Stimulated activated CD8-positive, alpha-beta memory T cell treated with anti-CD3 and anti-CD28 coated beads, Interleukin-7, amount 100 ng/mL, for 48 hours (primary cell): Measurements from ENCODE around the gene NDST1.

Source experiments
- DNase-seq, 2 donors: peaks; one replicate each; pipeline ENCODE4 v3.0.0-alpha.2; 2020; ENCODE audit warnings: low read depth in 1 of 2; ENCODE audit errors: extremely low read depth in 1 of 2

The NDST1 gene

GRCh38 chr5:150583541-150584225 lies 75.8 kb downstream of the NDST1 start:
- no peak for DNase-seq

DNA sequence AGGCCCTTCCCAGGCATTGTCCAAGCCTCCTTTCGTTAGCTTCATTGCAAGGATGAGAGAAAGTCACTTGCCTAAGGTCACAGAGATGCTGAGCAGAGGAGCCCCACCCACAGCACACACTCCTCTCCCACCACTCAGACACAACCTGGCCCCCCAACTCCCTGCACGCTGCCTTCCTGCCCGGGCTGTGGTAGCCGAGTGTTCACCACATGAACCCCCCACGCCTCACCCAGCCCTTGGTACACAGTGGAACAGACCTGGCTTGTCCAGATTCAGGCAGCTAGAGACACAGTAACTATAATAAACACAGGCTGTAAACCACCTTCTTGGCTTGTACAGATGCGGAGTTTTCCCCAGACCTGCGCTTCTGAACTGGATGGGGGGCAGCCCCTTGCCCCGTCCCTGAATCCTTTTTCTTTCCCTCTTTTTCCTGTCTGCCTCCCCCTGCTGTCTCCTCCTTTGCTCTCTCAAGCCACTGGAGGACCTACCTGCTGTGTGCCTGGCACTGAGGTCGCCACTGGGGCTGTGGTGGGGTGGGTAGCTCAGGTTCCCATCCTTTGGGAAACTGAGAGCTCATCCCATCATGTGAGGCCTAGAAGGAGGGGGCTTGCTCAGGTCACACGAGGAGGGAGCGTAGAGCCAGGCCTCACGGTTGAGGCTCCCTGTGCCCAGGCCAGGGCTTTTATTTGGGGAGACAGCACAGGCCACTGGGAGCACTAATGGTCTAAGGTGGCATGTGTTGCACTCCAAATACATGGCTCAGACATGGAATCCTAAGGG lies 76.8 kb downstream of the NDST1 start:
- DNase-seq = no peak

DNA sequence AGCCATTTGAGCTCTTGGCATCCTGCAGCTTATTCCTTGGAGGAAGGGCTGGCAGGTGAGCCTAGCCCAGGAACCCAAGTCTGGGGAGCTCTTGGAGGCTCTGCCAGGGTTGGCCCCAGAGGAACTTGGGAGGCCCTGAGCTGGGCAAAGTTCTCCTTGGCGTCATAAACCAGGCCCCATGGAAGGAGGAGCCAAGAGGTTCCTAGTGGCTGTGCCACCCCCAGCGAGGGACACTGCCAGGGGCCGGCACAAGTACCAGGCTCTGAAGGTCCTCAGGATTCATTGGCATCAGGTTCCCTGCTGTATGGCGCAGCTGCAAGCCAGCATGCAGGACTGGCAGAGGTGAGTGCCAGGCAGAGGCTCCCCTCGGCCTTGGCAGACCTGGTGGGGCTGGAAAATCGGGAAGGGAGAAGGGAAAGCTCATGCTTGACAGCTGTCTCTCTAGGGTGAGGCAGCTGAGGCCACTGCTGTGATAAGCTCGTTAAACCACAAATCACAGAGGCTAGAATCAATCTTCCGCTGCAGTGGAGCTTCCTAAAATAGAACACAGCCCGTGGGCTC lies 77.9 kb downstream of the NDST1 start:
- DNase-seq = no peak

- DNase-seq = no peak
Measured at GRCh38 chr5:150587016-150587415, 79.1 kb downstream of the NDST1 start.

DNA sequence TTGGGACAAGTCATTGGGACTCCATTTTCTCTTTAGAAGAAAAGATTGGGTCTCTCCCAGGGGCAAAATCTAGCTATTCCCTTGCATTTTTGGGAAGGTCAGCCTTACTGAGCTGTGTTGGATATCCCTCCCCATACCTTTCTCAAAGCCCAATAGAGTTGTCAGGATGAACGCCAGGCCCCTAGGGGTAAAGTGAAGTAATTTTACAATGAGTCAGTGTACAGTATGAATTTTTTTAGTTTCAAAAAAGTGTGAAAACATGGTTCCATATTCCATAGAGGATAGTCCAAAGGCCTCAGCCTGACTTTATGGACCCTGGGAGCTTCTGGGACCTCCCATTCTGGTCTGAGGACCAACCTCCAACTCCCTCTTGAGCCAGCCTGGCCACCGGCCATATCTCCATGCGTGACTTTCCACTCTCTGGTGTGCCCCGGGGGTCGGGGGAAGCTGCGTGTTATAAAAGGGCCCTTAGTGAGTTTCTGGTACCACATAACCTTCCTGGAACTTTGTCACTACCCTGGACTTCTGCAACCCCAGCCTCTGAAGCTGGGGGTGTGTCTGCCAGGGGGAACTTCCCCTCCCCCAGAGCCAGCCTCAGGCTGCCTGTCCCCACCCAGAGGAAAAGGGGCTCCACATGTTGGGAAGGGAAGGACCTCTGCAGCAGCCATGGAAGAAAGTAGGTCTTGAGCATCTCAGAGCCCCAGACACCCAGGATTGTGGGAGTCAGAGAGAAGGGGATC lies 80.1 kb downstream of the NDST1 start:
- no peak for DNase-seq

DNA sequence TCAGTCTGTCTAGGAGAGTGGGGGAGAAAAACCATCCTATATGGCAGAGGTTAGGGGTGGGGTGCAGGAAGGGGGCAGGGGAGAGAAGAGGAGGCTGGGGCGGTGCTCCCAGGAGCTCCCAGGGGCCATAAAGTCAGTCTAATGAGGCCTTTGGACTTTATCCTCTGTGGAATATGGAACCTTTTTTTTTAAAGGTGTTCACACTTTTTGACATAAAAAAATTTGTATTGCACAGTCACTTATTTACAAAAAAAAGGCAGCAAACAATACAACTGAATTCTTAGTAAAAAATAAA lies 80.6 kb downstream of the NDST1 start:
- no peak for DNase-seq

DNA sequence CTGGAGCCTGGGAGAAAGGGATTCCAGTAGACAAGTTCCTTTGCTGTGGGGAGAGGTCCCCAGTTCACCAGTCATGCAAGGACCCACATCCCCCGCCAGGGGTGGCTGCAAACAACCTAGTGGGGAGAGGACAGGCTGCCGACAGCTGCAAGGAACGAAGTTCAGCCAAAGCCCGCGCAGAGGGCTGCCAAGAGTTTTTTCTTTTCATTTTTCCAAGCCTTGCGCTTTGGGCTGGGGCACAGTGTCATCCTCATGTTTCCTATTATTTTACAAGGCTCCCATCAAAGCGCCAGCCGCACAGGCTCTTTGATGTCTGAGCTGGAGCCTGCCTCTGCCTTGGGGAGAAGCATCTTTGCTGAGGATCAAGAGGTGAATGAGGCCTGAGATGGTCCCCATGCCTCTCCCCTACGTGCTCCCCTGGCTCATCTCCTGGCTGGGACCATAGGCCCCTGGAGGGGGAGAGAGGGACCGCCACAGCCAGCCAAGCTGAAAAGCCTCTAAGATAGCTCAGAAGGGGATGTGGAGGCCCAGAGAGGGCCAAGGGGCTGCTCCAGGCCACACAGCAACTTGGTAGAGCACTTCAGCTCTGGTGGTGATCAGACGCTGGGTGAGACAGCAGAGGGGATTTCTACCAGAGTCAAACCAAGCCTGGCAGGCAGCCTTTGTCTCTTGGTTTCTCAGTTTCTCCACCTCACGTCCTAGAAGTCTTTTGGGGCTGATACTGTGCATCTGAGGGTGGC lies 82.1 kb downstream of the NDST1 start:
- no peak for DNase-seq

GRCh38 chr5:150590979-150591695 lies 83.2 kb downstream of the NDST1 start:
- no peak for DNase-seq

DNA sequence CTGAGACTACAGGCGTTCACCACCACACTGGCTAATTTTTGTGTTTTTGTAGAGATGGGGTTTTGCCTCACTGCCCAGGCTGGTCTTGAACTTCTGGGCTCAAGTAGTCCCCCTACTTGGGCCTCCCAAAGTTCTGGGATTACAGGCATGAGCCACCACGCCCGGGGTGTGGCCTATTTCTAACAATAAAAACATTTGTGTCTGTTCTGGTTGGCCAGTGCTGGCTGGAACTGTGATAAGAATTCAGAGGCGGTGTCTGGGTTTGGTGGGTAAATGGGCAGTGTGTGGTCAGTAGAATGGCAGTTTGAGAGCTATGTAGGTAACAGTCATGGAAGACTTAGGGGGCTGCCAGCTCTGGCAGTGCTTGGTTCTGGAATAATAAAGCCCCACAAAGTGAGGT lies 85.7 kb downstream of the NDST1 start:
- no peak for DNase-seq

DNA sequence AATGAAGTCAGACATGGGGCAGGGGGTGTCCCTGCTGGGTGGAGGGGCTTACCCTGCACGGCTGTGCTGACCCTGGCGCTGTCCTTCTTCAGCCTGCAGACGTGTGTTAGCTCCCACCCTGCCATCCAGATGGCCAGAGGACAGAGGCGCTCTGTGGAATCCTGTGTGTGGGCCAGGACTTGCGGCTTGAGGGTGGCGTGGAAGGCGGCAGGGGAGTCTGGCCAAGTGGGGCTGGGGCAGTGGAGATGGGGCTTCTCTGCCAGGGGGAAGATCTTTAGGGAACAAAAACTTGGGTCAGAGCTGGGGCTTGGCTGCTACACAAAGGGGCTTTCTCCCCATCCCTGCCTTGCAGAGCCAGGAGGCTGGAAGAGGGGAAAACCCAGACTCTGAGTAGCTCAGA lies 86.1 kb downstream of the NDST1 start:
- no peak for DNase-seq

DNA sequence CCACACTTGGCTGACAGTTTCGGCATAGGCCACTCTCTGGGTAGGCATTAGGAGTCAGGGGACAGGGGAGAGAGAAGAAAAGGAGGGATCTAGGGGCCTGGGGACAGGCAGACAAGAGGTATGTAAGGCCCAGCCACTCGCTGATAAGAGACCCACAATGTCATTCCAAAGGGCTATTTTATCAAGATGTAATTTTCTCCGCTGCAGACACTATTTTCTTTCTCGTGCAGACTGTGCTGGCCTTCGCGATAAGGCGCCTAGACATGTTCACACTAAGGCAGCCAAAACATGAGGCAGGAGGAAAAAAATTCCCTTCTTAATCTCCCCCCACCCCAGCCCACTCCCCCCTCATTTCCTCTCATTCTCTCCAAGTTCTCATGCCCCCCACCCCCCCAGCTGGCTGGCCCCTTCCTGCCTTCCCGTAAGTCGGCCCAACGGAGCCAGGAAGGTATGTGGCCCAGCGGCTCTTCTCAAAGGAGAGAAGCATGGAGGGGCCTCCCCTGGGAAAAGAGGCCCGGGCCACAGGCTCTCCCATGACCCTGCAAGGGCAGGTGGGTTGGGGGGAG lies 87.6 kb downstream of the NDST1 start:
- DNase-seq = no peak

DNA sequence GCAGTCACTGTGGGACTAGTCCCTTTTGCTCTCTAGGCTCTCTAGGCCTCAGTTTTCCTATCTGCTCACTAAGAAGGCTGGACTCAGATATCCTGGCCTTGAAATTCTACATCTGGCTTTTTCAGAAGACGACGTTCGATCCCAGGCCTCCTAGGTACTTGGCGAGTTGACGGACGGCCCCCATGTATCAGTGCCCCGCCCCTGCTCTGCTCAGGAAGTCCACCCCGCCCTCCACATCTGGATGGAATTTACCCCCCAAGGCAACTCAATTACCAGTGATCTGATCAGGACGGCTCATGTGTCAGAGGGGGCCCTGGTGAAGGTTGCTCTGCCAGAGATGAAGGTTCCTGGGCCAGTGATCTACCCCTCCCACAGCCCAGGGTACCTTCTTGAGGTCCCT lies 88.4 kb downstream of the NDST1 start:
- no peak for DNase-seq

DNA sequence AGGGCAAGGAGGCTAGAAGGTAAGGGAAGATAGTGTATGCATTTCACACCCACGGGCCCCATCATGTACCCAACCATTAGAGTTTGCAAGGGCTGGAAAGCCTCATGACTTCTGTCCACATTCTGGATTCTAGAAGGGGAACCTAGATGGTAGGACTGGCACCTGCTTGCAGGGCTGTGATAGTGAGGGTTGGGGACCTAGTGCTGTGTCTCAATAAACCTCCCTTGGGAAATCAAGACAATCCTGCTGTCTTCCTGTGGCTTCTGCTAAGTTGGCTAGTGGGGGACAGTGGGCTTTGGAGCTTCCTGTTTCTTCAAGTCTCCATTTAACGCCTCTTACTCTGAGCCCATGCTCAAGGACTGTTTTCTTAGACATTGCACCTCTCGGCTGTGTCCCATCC lies 88.9 kb downstream of the NDST1 start:
- no peak for DNase-seq

DNA sequence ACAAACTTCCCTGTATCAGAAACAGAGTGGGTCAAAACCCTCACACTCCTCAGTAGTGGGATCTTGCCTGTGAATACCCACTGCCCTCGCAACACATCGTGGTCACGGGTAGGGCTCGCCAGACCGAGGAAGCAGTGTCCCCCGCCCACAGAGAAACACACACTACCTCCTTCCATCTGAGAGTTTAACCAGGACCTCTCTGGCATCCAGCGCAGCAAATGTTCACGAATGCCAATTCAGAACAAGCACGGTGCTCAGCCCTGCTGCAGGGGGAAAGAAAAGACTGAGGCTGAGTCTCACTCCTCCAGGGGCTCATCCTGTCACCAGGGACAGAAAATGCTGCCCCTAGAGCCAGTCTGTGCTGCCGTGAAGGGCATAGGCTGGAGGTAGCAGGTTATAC lies 90.1 kb downstream of the NDST1 start:
- no peak for DNase-seq

GRCh38 chr5:150598821-150599273 lies 90.9 kb downstream of the NDST1 start:
- no peak for DNase-seq

GRCh38 chr5:150599281-150599680 lies 91.3 kb downstream of the NDST1 start:
- no peak for DNase-seq

DNA sequence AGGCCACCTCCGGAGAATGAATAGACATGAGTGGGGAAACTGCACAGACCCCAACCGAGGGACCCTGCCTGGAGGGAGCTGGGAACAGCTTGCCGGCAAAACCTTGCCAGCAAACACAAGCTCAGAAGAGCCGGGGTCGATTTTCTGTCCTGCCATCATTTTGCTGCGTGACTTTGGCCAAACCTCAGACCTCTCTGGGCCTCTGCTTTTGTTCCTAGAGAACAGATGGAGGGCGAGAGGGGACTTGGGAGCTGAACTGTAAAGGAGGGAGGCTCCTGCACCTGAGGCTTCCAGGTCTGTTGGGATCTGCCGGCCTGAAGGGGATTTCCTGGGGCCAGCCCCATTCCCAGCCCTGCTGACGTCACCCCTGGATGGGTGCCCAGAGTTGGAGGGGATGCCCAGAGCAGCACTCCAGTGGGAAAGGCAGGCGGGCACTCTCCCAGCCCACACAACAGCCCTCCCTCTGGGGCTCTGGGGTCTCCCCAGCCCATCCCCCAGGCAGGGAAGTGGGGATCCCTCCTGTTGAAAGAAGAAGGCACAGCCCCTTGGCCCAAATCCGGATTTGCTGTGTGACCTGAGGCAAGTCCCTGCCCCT lies 92.1 kb downstream of the NDST1 start:
- DNase-seq = no peak

DNA sequence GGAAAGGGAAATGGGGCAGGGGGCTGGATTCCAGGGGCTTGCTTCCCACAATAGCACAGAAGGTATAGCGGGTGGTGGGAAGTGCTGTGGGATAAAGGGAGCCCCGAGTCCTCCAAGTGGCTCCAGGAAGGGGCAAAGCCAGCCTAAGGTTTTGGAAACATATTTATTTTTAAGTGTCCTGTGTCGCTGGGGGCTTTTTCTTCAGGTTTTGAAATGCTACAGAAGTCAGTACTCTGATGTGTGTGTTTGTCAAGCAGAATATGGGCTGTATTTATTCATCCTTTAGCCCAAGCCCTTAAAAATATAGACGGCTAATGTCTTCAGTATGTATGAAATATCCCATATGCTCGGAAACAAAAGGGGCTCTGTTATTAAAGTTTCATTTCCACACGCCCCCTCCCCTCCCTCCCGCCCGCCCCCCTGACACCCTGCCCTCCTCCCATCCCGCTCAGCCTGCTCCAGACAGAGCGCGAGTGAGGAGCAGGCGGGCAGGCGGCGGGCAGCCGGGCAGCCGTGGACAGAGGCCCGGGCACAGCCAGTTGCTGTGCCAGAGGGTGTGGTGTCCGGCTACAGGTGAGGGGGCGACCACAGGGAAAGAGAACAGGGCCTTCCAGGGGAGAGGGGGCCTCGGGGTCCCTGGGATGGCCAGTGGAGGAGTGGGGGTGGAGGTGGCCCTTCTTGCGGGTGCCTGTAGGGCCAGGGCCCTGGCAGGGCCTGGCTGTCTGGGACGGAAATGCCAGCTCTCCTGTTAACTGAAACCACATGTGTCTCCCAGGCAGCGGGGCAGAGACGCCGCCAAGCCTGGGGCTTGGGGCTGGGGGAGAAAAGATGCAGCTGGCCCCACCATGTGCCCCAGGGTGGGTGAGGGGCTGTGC lies 92.9 kb downstream of the NDST1 start:
- no peak for DNase-seq
